Mesodermal cell (in vitro differentiated cells): Measurements from ENCODE around the gene COL6A2.
"Not testable (repeated sequence)": the region's sequence is repeated elsewhere in the genome, so short reads cannot be mapped to it uniquely, and the experiment has no call there.

Experiments
- H3K27ac ChIP-seq: 2 replicates; pipeline ENCODE4 v1.7.0; 2013; ENCODE audit warnings: mild to moderate bottlenecking, low read depth, low read length, moderate library complexity; ENCODE audit not compliant: severe bottlenecking
- H3K36me3 ChIP-seq: 2 replicates; pipeline ENCODE4 v1.7.1; 2013; ENCODE audit warnings: mild to moderate bottlenecking, low read length, moderate library complexity; ENCODE audit not compliant: control insufficient read depth, insufficient read depth
- H3K4me1 ChIP-seq: one replicate; pipeline ENCODE4 v1.7.1; 2013; ENCODE audit warnings: mild to moderate bottlenecking, low read length; ENCODE audit not compliant: insufficient read depth, control insufficient read depth, poor library complexity, severe bottlenecking
- H3K4me3 ChIP-seq: 2 replicates; pipeline ENCODE4 v1.7.0; 2013; ENCODE audit warnings: low read length, control low read depth, mild to moderate bottlenecking; ENCODE audit not compliant: insufficient read depth, poor library complexity, severe bottlenecking; ENCODE audit errors: extremely low read depth
- H3K9me3 ChIP-seq: 2 replicates; pipeline ENCODE4 v1.7.1; 2013; ENCODE audit warnings: mild to moderate bottlenecking, low read length, moderate library complexity; ENCODE audit not compliant: control insufficient read depth
- WGBS, 2 experiments: methylation state at CpG; one replicate each; pipeline ENCODE4 v1.1.5; 2013; ENCODE audit warnings: missing lambda C conversion rate in 2 of 2; ENCODE audit not compliant: insufficient coverage in 2 of 2; 5-methylcytosine and 5-hydroxymethylcytosine counted together

COL6A2 gene

GRCh38 chr21:46095814-46096595, 1.9 kb upstream of the COL6A2 start:
- 93 to 98% methylated on average over 7 of the region's 12 CpGs for WGBS, 2 experiments
- Histone ChIP-seq H3K4me1 (no peaks in the 10 kb centered on the region), H3K4me3 (no peak overlapping the region)

GRCh38 chr21:46096596-46097335, 1.1 kb upstream of the COL6A2 start:
- Histone ChIP-seq H3K36me3 (peaks cover 15% of the 10 kb centered on the region), H3K9me3 (peaks cover 11% of the 10 kb centered on the region), H3K4me1 (no peaks in the 10 kb centered on the region), H3K4me3 (peak overlapping the region; percentile 61), H3K27ac (no peak overlapping the region)
- 90 to 92% methylated on average over 10 to 16 of the region's 16 CpGs for WGBS, 2 experiments

More at GRCh38 chr21:46095814-46096595, 1.9 kb upstream of the COL6A2 start:
- peaks cover 10% of the 10 kb centered on the region for H3K9me3 ChIP-seq
- H3K27ac ChIP-seq = no peak overlapping the region
- peaks cover 15% of the 10 kb centered on the region for H3K36me3 ChIP-seq

- Histone ChIP-seq H3K9me3 (peaks cover 15% of the 10 kb centered on the region), H3K27ac (no peak overlapping the region), H3K36me3 (peaks cover 15% of the 10 kb centered on the region), H3K4me3 (peak overlapping the region; percentile 61), H3K4me1 (no peaks in the 10 kb centered on the region)
- WGBS, 2 experiments = 1 to 2% methylated on average over 49 to 52 of the region's 94 CpGs
Observed at GRCh38 chr21:46098303-46099141, 610 bp downstream of the COL6A2 start.

- no peak overlapping the region for H3K27ac ChIP-seq
- no peaks in the 10 kb centered on the region for H3K4me1 ChIP-seq
- peaks cover 20% of the 10 kb centered on the region for H3K9me3 ChIP-seq
- H3K36me3 ChIP-seq = peaks cover 18% of the 10 kb centered on the region
- WGBS, 2 experiments = 57 to 62% methylated on average over 10 to 15 of the region's 18 CpGs
- peak overlapping the region; percentile 61 for H3K4me3 ChIP-seq
Observed at GRCh38 chr21:46099476-46099875, 1.6 kb downstream of the COL6A2 start.

- H3K4me1 ChIP-seq = no peaks in the 10 kb centered on the region
- no peak overlapping the region for H3K4me3 ChIP-seq
- no peak overlapping the region for H3K27ac ChIP-seq
- 96 to 98% methylated on average over 3 to 5 of the region's 6 CpGs for WGBS, 2 experiments
- peaks cover 23% of the 10 kb centered on the region for H3K36me3 ChIP-seq
- peaks cover 25% of the 10 kb centered on the region for H3K9me3 ChIP-seq
Observed at GRCh38 chr21:46100020-46100419, 2.1 kb downstream of the COL6A2 start.

GRCh38 chr21:46100426-46100825, 2.5 kb downstream of the COL6A2 start:
- no peak overlapping the region for H3K4me3 ChIP-seq
- H3K9me3 ChIP-seq = peaks cover 26% of the 10 kb centered on the region
- H3K36me3 ChIP-seq = peaks cover 25% of the 10 kb centered on the region
- H3K4me1 ChIP-seq = no peaks in the 10 kb centered on the region
- H3K27ac ChIP-seq = no peak overlapping the region
- WGBS, 2 experiments = 94 to 96% methylated on average over 5 to 6 of the region's 7 CpGs

GRCh38 chr21:46100906-46101305, 3.0 kb downstream of the COL6A2 start:
- H3K4me3 ChIP-seq = no peak overlapping the region
- peaks cover 27% of the 10 kb centered on the region for H3K36me3 ChIP-seq
- peaks cover 26% of the 10 kb centered on the region for H3K9me3 ChIP-seq
- no peak overlapping the region for H3K27ac ChIP-seq
- 90 to 94% methylated on average over 2 of the region's 4 CpGs for WGBS, 2 experiments
- no peaks in the 10 kb centered on the region for H3K4me1 ChIP-seq

GRCh38 chr21:46104104-46104503, 6.2 kb downstream of the COL6A2 start:
- Histone ChIP-seq H3K27ac (no peak overlapping the region), H3K4me3 (no peak overlapping the region), H3K9me3 (peaks cover 39% of the 10 kb centered on the region), H3K36me3 (peaks cover 51% of the 10 kb centered on the region), H3K4me1 (no peaks in the 10 kb centered on the region)

GRCh38 chr21:46107376-46107775, 9.5 kb downstream of the COL6A2 start:
- not testable (repeated sequence) for H3K4me3 ChIP-seq, H3K4me1 ChIP-seq, H3K27ac ChIP-seq
- peaks cover 28% of the 10 kb centered on the region for H3K9me3 ChIP-seq
- WGBS, 2 experiments = 50 to 62% methylated on average over 2 of the region's 2 CpGs
- peaks cover 57% of the 10 kb centered on the region for H3K36me3 ChIP-seq

GRCh38 chr21:46108827-46109312, 11.0 kb downstream of the COL6A2 start:
- H3K27ac ChIP-seq = no peak overlapping the region
- H3K4me1 ChIP-seq = no peaks in the 10 kb centered on the region
- WGBS, 2 experiments = 90 to 94% methylated on average over 8 to 9 of the region's 9 CpGs
- H3K36me3 ChIP-seq = peaks cover 72% of the 10 kb centered on the region
- H3K9me3 ChIP-seq = peaks cover 24% of the 10 kb centered on the region
- H3K4me3 ChIP-seq = no peak overlapping the region
